C4-2B (cell line): ENCODE data around the gene MDK.

Experiments
- CTCF ChIP-seq: fragments of 450-650 bp; conservative IDR thresholded peaks from 2 replicates; pipeline ENCODE4 v1.5.1; 2017; ENCODE audit warnings: mild to moderate bottlenecking
- ZFX ChIP-seq: fragments of 450-650 bp; IDR thresholded peaks from 2 replicates; pipeline ENCODE4 v1.6.1; 2017

- TF ChIP-seq CTCF: no peak
- no peak for TF ChIP-seq ZFX
These were observed 2.7 kb downstream of the MDK start for GRCh38 chr11:46383974-46384701.
